GM18951 (cell line): ENCODE results near the gene UGT1A1.

Experiments used
- POLR2A ChIP-seq: IDR thresholded peaks from 4 replicates; pipeline ENCODE4 v1.6.1; 2011; ENCODE audit warnings: mild to moderate bottlenecking; ENCODE audit not compliant: insufficient read length, insufficient read depth; ENCODE audit errors: extremely low read depth
- in situ Hi-C: fragments of 300-500 bp; cut with MboI; formaldehyde crosslinking; loops from one replicate; pipeline ENCODE4 v1.12.0; 2022; ENCODE audit warnings: low sequenced_read_pairs, mixed read lengths, inconsistent platforms; ENCODE audit not compliant: unreplicated experiment

UGT1A1 gene

DNA sequence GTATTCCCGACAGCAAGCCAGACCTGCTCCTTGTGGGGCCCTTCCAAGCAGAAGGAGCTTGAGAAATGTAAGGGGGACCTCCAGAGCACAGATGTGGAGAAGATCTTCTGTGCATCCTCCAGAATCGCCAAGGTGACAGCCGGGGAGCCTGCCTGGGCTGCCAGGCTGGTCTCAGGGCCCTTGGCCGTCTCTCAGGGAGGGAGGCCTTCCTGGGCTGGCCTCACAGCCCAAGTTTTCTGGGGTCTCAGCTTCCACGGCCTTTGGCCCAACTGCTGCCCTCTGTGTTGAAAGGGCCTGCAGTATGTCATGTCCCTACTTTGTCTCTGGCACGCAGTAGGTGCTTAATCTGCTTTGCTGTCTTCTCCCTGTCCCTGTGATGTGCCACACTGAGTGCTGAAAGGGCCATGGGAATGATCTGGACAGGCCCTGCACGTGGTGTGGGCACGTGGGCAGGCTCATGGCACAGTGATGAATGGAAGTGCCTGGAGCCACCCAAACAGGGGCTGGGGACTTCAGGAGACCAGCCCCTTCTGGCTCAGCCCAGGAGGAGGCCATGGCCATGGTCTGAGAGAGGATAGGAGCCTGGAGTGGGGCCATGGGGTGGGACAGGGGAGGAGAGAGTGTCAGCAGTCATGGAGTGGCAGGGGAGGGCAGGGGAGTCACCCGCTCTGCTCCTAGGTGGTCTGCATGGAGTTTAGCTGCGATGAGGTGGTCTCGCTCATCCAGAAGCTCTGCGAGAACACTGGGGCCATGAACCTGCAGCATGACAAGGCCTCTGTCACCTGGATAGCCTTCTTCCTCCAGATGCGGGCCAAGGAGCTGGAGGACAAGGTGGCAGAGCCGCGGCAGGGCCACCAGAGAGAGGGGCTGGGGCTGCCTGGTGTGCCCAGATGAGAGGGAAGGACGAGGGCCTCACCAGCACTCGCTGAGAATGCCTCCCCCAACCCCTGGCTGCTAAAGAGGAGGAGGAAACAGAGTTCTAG lies 58.9 kb downstream of the UGT1A1 start:
- no peak for TF ChIP-seq POLR2A
- in situ Hi-C loops = no loop called here

DNA sequence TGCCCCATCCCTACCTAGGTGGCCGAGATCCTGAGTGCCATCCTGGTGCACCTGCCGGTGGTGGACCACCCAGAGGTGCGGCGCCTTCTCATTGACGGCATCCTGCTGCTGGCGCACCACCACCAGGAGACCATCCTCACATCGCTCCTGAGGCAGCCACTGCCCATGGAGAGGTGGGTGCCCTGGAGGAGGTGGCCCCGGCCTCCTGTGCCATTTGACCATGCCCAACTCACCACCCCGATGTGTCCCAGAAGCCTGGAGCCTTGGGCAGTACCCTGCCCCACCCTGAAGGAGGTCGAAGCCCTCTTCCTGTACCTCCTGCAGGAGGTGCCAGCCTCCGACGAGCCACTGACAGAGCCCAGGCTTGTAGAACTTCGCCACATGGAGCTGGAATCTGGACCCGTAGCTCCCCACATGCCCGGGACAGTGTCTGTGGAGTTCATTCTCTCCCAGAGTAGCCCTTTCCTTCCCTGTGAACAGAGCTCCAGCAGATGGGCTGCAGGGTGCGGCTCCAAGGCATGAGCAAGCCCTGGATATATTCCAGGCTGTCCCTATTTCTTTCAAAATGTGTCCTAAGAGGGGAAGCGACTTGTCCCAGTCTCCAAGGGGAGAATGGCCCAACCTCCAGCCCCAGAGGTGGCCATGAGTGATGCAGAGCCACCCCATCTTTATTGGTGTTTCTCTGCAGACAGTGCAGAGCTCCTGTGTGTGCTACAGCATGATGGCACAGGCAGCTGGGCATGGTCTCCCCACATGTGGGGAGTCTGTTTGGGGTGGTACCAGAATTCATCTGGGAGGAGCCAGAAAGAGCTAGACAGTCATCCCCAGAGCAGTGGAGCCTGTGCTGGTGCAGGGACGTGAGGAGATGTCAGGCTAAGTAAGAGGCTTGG lies 60.1 kb downstream of the UGT1A1 start:
- in situ Hi-C loops = no loop called here

DNA sequence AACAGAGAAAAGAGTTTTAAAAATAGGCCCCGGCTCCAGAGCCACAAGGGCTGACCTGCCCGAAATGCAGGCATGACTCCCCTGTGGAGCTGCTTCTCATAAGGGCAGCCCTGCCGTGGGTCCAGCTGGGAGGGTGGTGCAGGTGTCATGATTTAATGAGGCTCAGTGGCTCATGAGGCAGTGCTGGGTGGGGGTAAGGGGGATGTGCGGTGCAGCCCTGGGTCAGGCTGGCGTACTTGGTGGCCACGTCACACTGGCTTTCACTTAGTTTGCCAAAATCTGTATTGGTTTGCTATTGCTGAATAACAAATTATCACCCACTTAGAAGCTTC lies 60.7 kb downstream of the UGT1A1 start:
- TF ChIP-seq POLR2A = no peak
- in situ Hi-C loops = no loop called here

More for the DNA sequence above, 60.1 kb downstream of the UGT1A1 start:
- no peak for TF ChIP-seq POLR2A

DNA sequence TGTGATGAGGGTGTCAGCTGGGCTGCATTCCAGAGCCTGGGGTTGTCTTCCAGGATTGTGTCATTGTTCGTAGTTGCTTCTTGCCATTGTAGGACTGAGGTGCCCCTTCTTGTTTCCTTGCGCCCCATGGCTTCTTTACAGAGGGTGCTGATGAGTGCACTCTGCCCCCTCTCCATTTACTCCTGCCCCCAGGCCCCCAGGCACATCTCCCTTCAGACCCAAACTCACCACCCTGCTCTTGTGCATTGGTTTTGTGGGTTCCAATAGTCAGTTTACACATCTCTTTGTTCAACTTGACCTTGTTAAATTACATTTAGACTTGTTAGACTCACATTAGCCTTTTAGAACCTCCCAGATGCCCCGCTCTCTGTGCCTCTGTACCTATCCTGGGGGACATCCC lies 61.1 kb downstream of the UGT1A1 start:
- in situ Hi-C loops = no loop called here
- no peak for TF ChIP-seq POLR2A

DNA sequence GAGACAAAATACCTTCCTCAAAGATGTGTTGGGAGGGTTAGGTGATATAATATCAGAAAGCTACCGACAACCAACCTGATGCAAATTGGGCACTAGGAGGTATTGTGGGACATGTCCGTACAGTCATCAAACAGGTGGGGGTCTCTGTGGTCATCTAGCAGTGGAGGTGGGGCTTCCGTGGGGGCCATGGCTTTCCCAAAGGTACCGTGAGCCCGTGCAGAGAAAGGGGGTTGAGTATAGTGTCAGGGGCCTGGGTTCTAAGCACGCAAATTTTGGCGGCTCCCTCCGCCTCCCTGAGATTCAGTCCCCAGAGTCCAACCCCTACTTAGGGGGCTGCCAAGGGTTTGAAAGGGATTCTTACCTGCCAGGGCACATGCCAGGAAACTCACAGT lies 61.6 kb downstream of the UGT1A1 start:
- no peak for TF ChIP-seq POLR2A
- in situ Hi-C loops = no loop called here

DNA sequence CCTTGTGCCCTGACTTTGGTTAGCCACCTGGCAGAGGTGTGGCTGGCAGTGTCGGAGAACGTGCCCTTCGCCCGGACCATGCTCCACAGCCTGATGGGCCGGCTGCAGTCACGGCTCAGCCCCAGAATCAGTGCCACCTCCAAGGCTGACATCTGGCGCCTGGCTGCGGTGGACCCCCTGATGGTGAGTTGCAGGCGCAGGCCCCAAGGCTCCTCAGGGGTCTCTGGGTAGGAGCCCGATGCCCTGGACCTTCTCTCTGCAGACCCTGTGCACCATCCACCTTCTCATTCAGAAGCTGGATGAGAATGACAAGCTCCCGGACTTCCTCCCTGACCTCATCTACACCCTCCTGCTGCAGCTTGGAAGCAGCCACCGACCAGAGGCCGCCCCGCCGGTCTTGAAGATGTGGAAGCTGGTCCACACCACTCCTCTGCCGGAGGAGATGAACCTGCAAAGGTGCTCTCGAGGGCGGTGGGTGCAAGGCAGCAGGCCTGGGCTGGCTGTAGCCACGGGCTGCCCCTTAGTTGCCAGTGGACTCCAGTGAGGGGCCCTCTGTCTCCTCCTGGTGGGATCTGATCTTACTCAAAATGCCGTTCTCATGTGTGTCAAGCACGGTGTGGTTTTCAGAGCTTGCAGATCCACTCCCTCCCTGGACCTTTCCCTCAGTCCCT lies 62.2 kb downstream of the UGT1A1 start:
- TF ChIP-seq POLR2A = no peak
- in situ Hi-C loops = no loop called here
